Measurements from ENCODE around the gene MYH11. TPM values are rescaled to one million over a fixed set of nuclear protein-coding genes. Genes with fewer than 3 reads are reported as not detected.

The MYH11 gene
- total RNA-seq = 100 to 1,000 TPM in 1 of 4 donors, 10 to 100 TPM in 3; 13.7 to 139 (median 39.0) TPM

GRCh38 chr16:15856901-15857698 is at the start of gene MYH11:
TSS of gene MYH11 (minus strand) at chr16:15857028. CDS start at chr16:15838252, 18,776 bp downstream.
- 0 to 1% methylated on average over 32 to 41 of the region's 49 CpGs for WGBS, 2 donors
- no peak within 1 kb of the TSS for H3K4me3 ChIP-seq (ENCODE audit: low read depth, poor library complexity, severe bottlenecking)
- DNase-seq (ENCODE audit: low spot score in 2 of 2) = no peak
- intact Hi-C loops (cut with DNase I; ENCODE audit: low total_unique reads) = loop anchor here (10.0 kb wide), 1 partner anchor 338 kb away; no protein-coding TSS in a partner anchor
- TF ChIP-seq CTCF (IDR thresholded peaks at IDR 0.05) (no peak), POLR2A (IDR thresholded peaks at IDR 0.05) (no peak)

GRCh38 chr16:15906439-15906838 is 49.6 kb upstream of the MYH11 start:
- no peak for DNase-seq (ENCODE audit: low spot score in 2 of 2)
- WGBS, 2 donors = 83 to 87% methylated on average over 2 of the region's 2 CpGs
- intact Hi-C loops (cut with DNase I; ENCODE audit: low total_unique reads) = no loop called here
- TF ChIP-seq POLR2A (IDR thresholded peaks at IDR 0.05) = no peak
- no peak for TF ChIP-seq CTCF (IDR thresholded peaks at IDR 0.05)
- no peak overlapping the region for H3K4me3 ChIP-seq (ENCODE audit: low read depth, poor library complexity, severe bottlenecking)

GRCh38 chr16:15903960-15904359 is 47.1 kb upstream of the MYH11 start:
- intact Hi-C loops (cut with DNase I; ENCODE audit: low total_unique reads) = no loop called here
- H3K4me3 ChIP-seq (ENCODE audit: low read depth, poor library complexity, severe bottlenecking) = no peak overlapping the region

GRCh38 chr16:15900901-15901500 is 44.2 kb upstream of the MYH11 start:
- intact Hi-C loops (cut with DNase I; ENCODE audit: low total_unique reads) = no loop called here
- no peak for TF ChIP-seq POLR2A (IDR thresholded peaks at IDR 0.05)
- no peak overlapping the region for H3K4me3 ChIP-seq (ENCODE audit: low read depth, poor library complexity, severe bottlenecking)
- WGBS, 2 donors = 35 to 43% methylated on average over 6 of the region's 6 CpGs
- DNase-seq (ENCODE audit: low spot score in 2 of 2) = no peak

More at GRCh38 chr16:15903960-15904359, 47.1 kb upstream of the MYH11 start:
- no peak for DNase-seq (ENCODE audit: low spot score in 2 of 2)
- 94 to 96% methylated on average over 5 of the region's 5 CpGs for WGBS, 2 donors
- TF ChIP-seq POLR2A (IDR thresholded peaks at IDR 0.05) (no peak), CTCF (IDR thresholded peaks at IDR 0.05) (no peak)

GRCh38 chr16:15900357-15900756 is 43.5 kb upstream of the MYH11 start:
- H3K4me3 ChIP-seq (ENCODE audit: low read depth, poor library complexity, severe bottlenecking) = no peak overlapping the region
- DNase-seq (ENCODE audit: low spot score in 2 of 2) = no peak
- intact Hi-C loops (cut with DNase I; ENCODE audit: low total_unique reads) = no loop called here
- TF ChIP-seq POLR2A (IDR thresholded peaks at IDR 0.05) (no peak), CTCF (IDR thresholded peaks at IDR 0.05) (no peak)
- WGBS, 2 donors = 64 to 82% methylated on average over 3 of the region's 3 CpGs

GRCh38 chr16:15899538-15900100 is 42.8 kb upstream of the MYH11 start:
- 33 to 36% methylated on average over 9 of the region's 9 CpGs for WGBS, 2 donors
- peak in 1 of 2 donors; percentile 62 for DNase-seq (ENCODE audit: low spot score in 2 of 2)

More at GRCh38 chr16:15899538-15900100, 42.8 kb upstream of the MYH11 start:
- TF ChIP-seq CTCF (IDR thresholded peaks at IDR 0.05) = no peak
- TF ChIP-seq POLR2A (IDR thresholded peaks at IDR 0.05) = no peak
- no peak overlapping the region for H3K4me3 ChIP-seq (ENCODE audit: low read depth, poor library complexity, severe bottlenecking)
- intact Hi-C loops (cut with DNase I; ENCODE audit: low total_unique reads) = no loop called here

All from lower leg skin (tissue), 4 donors.